ENCODE measurements around the gene KLRF1.

Gene KLRF1, protein sequence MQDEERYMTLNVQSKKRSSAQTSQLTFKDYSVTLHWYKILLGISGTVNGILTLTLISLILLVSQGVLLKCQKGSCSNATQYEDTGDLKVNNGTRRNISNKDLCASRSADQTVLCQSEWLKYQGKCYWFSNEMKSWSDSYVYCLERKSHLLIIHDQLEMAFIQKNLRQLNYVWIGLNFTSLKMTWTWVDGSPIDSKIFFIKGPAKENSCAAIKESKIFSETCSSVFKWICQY

DNA sequence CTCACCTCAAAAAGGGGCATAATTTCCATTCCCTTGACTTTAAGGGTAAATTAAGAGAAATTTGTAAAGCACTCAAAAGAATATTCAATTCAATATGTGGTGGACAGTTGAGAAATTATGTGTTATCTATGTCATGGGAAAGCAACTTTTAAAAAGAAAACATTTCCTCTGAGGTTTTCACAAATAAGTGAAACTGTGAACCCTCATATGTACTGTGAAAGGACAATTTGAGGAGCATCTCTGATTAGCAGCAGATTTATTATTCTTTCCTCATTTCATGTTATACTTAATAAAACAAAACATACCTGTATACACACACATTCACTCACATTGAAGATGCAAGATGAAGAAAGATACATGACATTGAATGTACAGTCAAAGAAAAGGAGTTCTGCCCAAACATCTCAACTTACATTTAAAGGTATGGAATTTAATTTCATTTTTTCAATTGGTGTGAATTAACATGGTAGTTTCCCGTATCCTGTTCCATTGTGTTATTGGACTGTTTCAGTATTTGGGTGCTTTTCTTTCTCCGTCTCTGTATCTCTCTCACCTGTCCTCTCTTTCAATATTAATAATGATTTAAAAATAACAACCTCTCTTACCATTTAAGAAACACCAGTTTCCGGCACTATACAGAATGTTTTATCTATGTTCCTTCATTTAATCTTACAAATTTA lies at the start of gene KLRF1:
Gene KLRF1, plus strand, starts transcription at position 273 of the 680 bp plus-strand sequence. Its CDS starts 64 bp downstream, at position 337.
- Histone ChIP-seq H3K4me3 (ENCODE audit: low read depth in 1 of 2, low read length in 2 of 2) (no peak within 1 kb of the TSS), H3K9me3 (ENCODE audit: control insufficient read depth in 1 of 2, low read length in 2 of 2) (no peaks in the 10 kb centered on the region), H3K27ac (ENCODE audit: low read depth, low read length) (no peak within 1 kb of the TSS), H3K9ac (ENCODE audit: low read depth in 1 of 2, low read length in 2 of 2) (no peak within 1 kb of the TSS), H3K36me3 (ENCODE audit: control insufficient read depth in 1 of 2, insufficient read depth in 2 of 2, low read length in 2 of 2) (no peaks in the 10 kb centered on the region), H3K27me3 (ENCODE audit: control insufficient read depth in 1 of 2, insufficient read depth in 2 of 2, low read length in 2 of 2) (no peaks in the 10 kb centered on the region), H3K4me1 (ENCODE audit: control insufficient read depth in 1 of 2, insufficient read depth in 2 of 2, low read length in 2 of 2) (no peaks in the 10 kb centered on the region)

DNA sequence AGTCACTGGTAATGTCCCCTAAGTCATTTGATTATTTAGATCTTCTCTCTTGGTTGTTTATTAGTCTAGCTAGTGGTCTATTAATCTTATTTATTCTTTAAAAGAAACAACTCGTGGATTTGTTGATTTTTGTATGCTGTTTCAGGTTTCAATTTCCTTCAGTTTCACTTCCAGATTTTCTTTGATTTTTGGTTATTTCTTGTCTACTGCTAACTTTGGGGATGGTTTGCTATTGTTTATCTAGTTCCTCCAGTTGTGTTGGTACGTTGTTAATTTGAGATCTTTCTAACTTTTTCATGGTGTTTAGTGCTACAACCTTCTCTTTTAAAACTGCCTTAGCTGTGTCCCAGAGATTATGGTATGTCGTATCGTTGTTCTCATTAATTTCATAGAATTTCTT lies 48.1 kb upstream of the KLRF1 start:
- Histone ChIP-seq H3K27me3 (ENCODE audit: control insufficient read depth in 1 of 2, insufficient read depth in 2 of 2, low read length in 2 of 2) (no peaks in the 10 kb centered on the region), H3K9me3 (ENCODE audit: control insufficient read depth in 1 of 2, low read length in 2 of 2) (no peaks in the 10 kb centered on the region), H3K9ac (ENCODE audit: low read depth in 1 of 2, low read length in 2 of 2) (no peak overlapping the region), H3K27ac (ENCODE audit: low read depth, low read length) (no peak overlapping the region), H3K4me1 (ENCODE audit: control insufficient read depth in 1 of 2, insufficient read depth in 2 of 2, low read length in 2 of 2) (peaks cover 0 to 6% of the 10 kb centered on the region in 2 donors), H3K36me3 (ENCODE audit: control insufficient read depth in 1 of 2, insufficient read depth in 2 of 2, low read length in 2 of 2) (no peaks in the 10 kb centered on the region), H3K4me3 (ENCODE audit: low read depth in 1 of 2, low read length in 2 of 2) (no peak overlapping the region)

DNA sequence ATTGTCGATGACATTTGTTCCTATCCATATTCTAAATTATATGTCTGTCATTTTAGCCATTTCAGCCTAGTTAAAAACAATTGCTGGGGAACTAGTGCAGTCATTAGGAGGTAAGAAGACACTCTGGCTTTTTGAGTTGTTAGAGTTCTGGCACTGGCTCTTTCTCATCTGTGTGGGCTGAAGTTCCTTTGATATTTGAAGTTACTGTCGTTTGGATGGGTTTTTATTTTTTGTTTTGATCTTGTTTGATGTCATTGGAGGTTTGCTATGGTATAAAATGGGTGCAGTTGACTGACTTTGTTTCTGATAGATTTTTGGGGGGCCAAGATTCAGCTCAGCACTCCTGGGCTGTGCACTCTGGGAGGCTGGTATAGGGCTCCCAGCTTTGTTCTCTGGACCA lies 45.9 kb upstream of the KLRF1 start:
- Histone ChIP-seq H3K9me3 (ENCODE audit: control insufficient read depth in 1 of 2, low read length in 2 of 2) (no peaks in the 10 kb centered on the region), H3K27me3 (ENCODE audit: control insufficient read depth in 1 of 2, insufficient read depth in 2 of 2, low read length in 2 of 2) (no peaks in the 10 kb centered on the region), H3K4me3 (ENCODE audit: low read depth in 1 of 2, low read length in 2 of 2) (no peak overlapping the region), H3K4me1 (ENCODE audit: control insufficient read depth in 1 of 2, insufficient read depth in 2 of 2, low read length in 2 of 2) (no peaks in the 10 kb centered on the region), H3K36me3 (ENCODE audit: control insufficient read depth in 1 of 2, insufficient read depth in 2 of 2, low read length in 2 of 2) (no peaks in the 10 kb centered on the region), H3K27ac (ENCODE audit: low read depth, low read length) (no peak overlapping the region), H3K9ac (ENCODE audit: low read depth in 1 of 2, low read length in 2 of 2) (no peak overlapping the region)

DNA sequence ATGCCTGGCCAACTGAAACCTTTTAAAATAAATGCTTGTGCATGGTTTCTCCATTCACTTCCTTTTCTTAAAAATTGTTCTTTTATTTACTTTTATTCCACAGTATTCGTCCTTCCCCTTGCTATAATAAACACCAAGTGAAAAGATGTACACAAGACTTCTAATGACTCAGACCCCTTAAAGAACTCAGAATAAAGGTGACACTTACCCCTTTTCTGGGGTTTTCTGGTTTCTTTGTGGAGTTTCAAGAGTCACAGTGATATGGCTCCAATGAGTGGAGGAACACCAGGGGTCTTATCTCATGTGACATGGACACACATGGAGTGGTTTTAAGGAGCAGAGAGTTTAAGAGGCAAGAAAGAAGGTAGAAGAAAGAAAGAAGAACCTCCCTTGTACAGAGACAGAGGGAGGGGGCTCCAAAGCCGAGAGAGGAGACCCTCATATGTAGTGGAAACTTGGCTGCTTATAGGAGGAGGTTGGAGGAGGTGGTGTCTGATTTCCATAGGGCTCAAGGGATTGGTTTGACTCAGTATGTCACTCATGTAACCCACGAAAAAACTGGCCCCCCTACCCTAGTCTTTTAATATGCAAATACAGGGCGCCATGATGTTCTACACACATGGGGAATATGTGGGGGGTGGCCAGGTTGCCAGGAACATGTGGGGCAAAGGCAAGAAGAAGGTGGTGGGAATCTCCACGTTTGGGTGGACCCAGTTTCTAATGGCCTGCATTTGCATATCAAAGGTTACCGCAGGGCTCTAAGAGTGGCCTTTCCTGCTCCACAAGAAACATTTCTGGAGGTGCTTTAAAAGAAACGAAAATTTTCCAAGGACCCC lies 44.5 kb upstream of the KLRF1 start:
- Histone ChIP-seq H3K36me3 (ENCODE audit: control insufficient read depth in 1 of 2, insufficient read depth in 2 of 2, low read length in 2 of 2) (no peaks in the 10 kb centered on the region), H3K4me3 (ENCODE audit: low read depth in 1 of 2, low read length in 2 of 2) (no peak overlapping the region), H3K9me3 (ENCODE audit: control insufficient read depth in 1 of 2, low read length in 2 of 2) (no peaks in the 10 kb centered on the region), H3K27me3 (ENCODE audit: control insufficient read depth in 1 of 2, insufficient read depth in 2 of 2, low read length in 2 of 2) (no peaks in the 10 kb centered on the region), H3K4me1 (ENCODE audit: control insufficient read depth in 1 of 2, insufficient read depth in 2 of 2, low read length in 2 of 2) (no peaks in the 10 kb centered on the region), H3K9ac (ENCODE audit: low read depth in 1 of 2, low read length in 2 of 2) (no peak overlapping the region), H3K27ac (ENCODE audit: low read depth, low read length) (no peak overlapping the region)

DNA sequence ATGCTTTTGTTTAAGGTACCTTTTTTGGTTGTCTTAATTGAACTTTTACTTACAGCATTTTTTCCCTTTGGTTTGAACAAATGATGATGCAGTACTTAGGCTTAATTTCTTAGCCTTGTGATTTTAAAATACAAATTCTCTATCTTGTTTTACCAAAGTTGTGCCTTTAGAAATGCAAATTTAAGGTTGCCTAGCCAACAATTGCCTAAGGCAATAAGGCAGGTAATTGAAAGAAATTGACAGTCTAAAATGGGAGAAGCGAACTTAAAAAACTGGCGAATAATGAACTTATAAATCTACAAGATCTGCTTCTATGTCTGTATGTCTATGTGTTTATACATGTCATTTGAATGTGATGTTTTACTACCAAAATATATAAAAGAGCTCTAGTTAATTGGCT lies 43.0 kb upstream of the KLRF1 start:
- H3K36me3 ChIP-seq (ENCODE audit: control insufficient read depth in 1 of 2, insufficient read depth in 2 of 2, low read length in 2 of 2) = no peaks in the 10 kb centered on the region
- H3K9me3 ChIP-seq (ENCODE audit: control insufficient read depth in 1 of 2, low read length in 2 of 2) = no peaks in the 10 kb centered on the region
- no peak overlapping the region for H3K9ac ChIP-seq (ENCODE audit: low read depth in 1 of 2, low read length in 2 of 2)
- H3K4me3 ChIP-seq (ENCODE audit: low read depth in 1 of 2, low read length in 2 of 2) = no peak overlapping the region
- H3K27ac ChIP-seq (ENCODE audit: low read depth, low read length) = no peak overlapping the region
- H3K27me3 ChIP-seq (ENCODE audit: control insufficient read depth in 1 of 2, insufficient read depth in 2 of 2, low read length in 2 of 2) = no peaks in the 10 kb centered on the region
- no peaks in the 10 kb centered on the region for H3K4me1 ChIP-seq (ENCODE audit: control insufficient read depth in 1 of 2, insufficient read depth in 2 of 2, low read length in 2 of 2)

DNA sequence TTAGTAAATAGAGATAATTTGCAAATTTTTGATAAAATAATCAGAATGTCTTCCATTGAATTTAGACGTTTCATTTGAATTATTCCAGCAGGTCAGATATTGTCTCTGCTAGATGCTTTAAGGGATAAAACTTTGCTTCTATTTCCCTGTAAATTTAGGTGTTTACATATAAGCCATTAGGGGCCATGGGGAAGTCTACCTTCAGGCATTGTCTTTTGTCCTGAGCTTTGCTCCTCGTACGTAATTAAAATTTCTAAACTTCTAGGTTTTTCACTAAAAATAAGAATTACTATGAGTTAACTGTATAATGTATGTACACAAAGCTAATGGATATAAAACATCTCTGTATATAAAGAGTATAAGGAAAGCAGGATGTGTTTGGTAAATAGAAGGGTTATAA lies 42.5 kb upstream of the KLRF1 start:
- H3K27ac ChIP-seq (ENCODE audit: low read depth, low read length) = no peak overlapping the region
- H3K4me3 ChIP-seq (ENCODE audit: low read depth in 1 of 2, low read length in 2 of 2) = no peak overlapping the region
- no peak overlapping the region for H3K9ac ChIP-seq (ENCODE audit: low read depth in 1 of 2, low read length in 2 of 2)
- no peaks in the 10 kb centered on the region for H3K4me1 ChIP-seq (ENCODE audit: control insufficient read depth in 1 of 2, insufficient read depth in 2 of 2, low read length in 2 of 2)
- H3K27me3 ChIP-seq (ENCODE audit: control insufficient read depth in 1 of 2, insufficient read depth in 2 of 2, low read length in 2 of 2) = no peaks in the 10 kb centered on the region
- no peaks in the 10 kb centered on the region for H3K9me3 ChIP-seq (ENCODE audit: control insufficient read depth in 1 of 2, low read length in 2 of 2)
- no peaks in the 10 kb centered on the region for H3K36me3 ChIP-seq (ENCODE audit: control insufficient read depth in 1 of 2, insufficient read depth in 2 of 2, low read length in 2 of 2)

DNA sequence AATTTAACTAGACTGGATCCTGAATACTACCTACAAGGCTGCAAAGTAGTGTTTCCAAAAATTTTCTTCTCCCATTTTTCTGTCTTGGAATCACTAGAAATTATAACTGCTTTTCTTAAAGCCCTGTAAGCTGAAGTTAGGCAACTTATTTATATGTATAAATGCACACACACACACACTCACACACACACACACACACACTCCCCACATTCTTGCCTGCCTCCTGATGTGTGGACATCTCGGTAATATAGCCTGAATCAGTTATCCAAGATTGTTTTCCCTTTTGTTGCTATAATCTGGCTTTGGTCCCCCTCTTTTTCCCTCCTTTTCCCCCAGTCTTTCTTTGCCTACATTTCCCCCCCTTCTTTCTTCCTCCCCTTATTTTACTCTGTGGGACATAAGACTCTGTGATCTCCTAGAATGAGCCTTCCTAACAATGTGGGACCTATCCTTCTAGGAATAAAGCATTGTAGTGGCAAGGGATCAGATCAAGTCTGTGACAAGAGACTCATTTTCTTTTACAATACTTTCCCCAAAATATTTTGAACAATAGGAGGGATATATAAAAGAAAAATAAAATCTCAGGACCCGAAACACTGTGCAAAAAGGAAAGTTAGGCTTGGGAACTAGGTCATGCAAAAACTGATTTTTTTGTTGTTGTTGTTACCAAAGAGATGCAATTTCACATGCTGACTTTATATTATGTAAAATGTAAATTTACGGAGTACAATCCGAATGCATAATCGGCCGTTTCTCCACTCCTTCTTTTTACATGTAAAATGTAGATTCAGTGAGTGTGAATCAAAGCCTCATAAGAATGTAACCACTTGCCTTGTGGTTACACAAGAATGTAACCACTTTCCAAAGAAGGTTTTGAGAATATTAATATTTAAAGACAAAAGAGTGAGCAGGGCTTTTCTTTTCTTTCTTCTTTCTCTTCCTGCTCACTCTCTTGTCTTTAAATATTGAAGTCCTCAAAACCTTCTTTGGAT lies 40.3 kb upstream of the KLRF1 start:
- H3K4me3 ChIP-seq (ENCODE audit: low read depth in 1 of 2, low read length in 2 of 2) = no peak overlapping the region
- no peak overlapping the region for H3K27ac ChIP-seq (ENCODE audit: low read depth, low read length)
- H3K9me3 ChIP-seq (ENCODE audit: control insufficient read depth in 1 of 2, low read length in 2 of 2) = no peaks in the 10 kb centered on the region
- H3K36me3 ChIP-seq (ENCODE audit: control insufficient read depth in 1 of 2, insufficient read depth in 2 of 2, low read length in 2 of 2) = no peaks in the 10 kb centered on the region
- no peaks in the 10 kb centered on the region for H3K4me1 ChIP-seq (ENCODE audit: control insufficient read depth in 1 of 2, insufficient read depth in 2 of 2, low read length in 2 of 2)
- no peak overlapping the region for H3K9ac ChIP-seq (ENCODE audit: low read depth in 1 of 2, low read length in 2 of 2)
- no peaks in the 10 kb centered on the region for H3K27me3 ChIP-seq (ENCODE audit: control insufficient read depth in 1 of 2, insufficient read depth in 2 of 2, low read length in 2 of 2)

DNA sequence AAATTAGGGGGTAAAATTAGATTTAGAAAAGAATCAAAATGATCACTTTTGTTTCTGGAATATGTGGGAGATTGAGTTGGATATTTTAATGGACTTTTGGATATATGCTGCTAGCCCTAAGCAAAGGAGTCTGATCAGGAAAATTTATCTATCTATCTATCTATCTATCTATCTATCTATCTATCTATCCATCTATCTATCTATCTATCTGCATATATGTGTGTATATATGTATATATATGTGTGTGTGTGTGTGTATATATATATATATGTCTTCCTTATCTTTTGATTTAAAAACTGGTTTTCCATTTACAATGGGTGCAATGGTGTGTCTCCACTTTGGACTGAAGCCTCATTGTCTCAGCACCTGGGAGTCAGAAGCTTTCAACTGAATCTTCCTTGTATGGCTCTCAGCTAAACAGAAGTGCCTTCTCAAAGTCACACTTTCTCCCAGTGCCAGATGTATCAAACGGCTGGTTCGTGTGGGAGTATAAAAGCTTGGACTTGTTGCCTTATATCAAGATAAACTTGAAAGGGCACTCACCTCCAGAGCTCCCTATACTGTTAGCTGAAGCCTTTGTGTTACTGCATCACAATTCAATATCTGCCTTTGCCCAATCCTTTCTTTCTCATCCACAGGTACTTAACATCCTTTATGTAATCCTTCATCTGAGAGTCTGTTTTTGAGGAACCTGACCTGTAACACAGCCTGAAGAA lies 34.9 kb upstream of the KLRF1 start:
- Histone ChIP-seq H3K27me3 (ENCODE audit: control insufficient read depth in 1 of 2, insufficient read depth in 2 of 2, low read length in 2 of 2) (no peaks in the 10 kb centered on the region), H3K9me3 (ENCODE audit: control insufficient read depth in 1 of 2, low read length in 2 of 2) (no peaks in the 10 kb centered on the region), H3K27ac (ENCODE audit: low read depth, low read length) (no peak overlapping the region), H3K4me1 (ENCODE audit: control insufficient read depth in 1 of 2, insufficient read depth in 2 of 2, low read length in 2 of 2) (peaks cover 3 to 10% of the 10 kb centered on the region in 2 donors), H3K9ac (ENCODE audit: low read depth in 1 of 2, low read length in 2 of 2) (no peak overlapping the region), H3K36me3 (ENCODE audit: control insufficient read depth in 1 of 2, insufficient read depth in 2 of 2, low read length in 2 of 2) (no peaks in the 10 kb centered on the region), H3K4me3 (ENCODE audit: low read depth in 1 of 2, low read length in 2 of 2) (no peak overlapping the region)

DNA sequence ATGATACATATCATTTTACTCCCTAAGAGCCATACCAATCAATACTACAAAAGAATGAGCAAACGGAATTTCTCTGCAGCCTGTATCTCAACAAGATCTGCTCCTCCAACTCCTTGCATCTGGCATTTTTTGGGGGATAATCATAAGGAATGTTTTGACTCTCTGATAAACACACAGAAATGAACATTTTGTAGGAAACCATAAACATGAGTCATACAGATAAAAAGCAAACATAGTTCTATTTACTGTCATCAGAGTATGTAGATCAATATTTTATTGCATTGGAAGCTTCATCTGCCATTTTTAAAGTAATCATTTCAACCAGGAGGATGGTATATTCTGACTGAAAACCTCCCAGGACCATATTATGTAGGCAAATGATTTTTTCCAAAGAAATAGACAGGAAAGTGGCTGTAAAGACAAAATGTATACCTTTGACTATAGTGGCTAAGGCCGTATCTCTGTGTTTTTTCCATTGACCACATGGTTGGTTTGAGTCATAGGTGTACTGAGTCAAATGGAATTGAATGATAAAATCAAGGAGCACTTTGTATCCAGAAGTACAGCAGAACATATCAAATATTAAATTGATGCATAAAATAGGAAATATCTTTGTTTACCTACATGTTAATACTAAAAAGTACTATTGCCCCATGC lies 34.2 kb upstream of the KLRF1 start:
- peaks cover 3 to 10% of the 10 kb centered on the region in 2 donors for H3K4me1 ChIP-seq (ENCODE audit: control insufficient read depth in 1 of 2, insufficient read depth in 2 of 2, low read length in 2 of 2)
- no peak overlapping the region for H3K9ac ChIP-seq (ENCODE audit: low read depth in 1 of 2, low read length in 2 of 2)
- no peaks in the 10 kb centered on the region for H3K36me3 ChIP-seq (ENCODE audit: control insufficient read depth in 1 of 2, insufficient read depth in 2 of 2, low read length in 2 of 2)
- no peak overlapping the region for H3K27ac ChIP-seq (ENCODE audit: low read depth, low read length)
- H3K4me3 ChIP-seq (ENCODE audit: low read depth in 1 of 2, low read length in 2 of 2) = no peak overlapping the region
- H3K9me3 ChIP-seq (ENCODE audit: control insufficient read depth in 1 of 2, low read length in 2 of 2) = no peaks in the 10 kb centered on the region
- no peaks in the 10 kb centered on the region for H3K27me3 ChIP-seq (ENCODE audit: control insufficient read depth in 1 of 2, insufficient read depth in 2 of 2, low read length in 2 of 2)
